ENCODE data around the gene ACOXL.

DNA sequence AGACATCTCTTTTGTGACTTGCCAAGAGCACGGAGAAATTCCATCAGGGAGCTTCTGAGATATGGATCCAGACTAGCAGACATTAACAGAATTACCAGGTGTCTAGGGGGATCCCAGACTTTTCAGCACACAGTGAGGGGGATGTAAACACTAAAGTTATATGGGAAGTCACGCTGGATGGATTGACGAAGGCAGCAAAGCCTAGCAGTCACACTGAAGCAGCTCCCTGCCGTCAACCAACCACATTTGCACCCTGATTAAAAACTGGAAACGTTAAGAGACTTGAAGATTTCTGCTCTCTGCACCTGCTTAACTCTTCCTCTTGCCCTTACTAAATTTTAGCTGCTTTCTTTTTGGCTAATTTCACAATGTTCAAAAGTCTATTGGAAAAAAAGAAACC, 325.9 kb downstream of the ACOXL start:
- TF ChIP-seq, protein P1, sequence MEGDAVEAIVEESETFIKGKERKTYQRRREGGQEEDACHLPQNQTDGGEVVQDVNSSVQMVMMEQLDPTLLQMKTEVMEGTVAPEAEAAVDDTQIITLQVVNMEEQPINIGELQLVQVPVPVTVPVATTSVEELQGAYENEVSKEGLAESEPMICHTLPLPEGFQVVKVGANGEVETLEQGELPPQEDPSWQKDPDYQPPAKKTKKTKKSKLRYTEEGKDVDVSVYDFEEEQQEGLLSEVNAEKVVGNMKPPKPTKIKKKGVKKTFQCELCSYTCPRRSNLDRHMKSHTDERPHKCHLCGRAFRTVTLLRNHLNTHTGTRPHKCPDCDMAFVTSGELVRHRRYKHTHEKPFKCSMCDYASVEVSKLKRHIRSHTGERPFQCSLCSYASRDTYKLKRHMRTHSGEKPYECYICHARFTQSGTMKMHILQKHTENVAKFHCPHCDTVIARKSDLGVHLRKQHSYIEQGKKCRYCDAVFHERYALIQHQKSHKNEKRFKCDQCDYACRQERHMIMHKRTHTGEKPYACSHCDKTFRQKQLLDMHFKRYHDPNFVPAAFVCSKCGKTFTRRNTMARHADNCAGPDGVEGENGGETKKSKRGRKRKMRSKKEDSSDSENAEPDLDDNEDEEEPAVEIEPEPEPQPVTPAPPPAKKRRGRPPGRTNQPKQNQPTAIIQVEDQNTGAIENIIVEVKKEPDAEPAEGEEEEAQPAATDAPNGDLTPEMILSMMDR (conservative IDR thresholded peaks at IDR 0.05 in 1 of 2, IDR thresholded peaks at IDR 0.05 in 1 of 2; ENCODE audit: extremely low read depth in 1 of 2, insufficient read depth in 1 of 2, low read depth in 1 of 2, low read length in 2 of 2), result no peak
- no peak for TF ChIP-seq EZH2 (IDR thresholded peaks at IDR 0.05; ENCODE audit: borderline replicate concordance, low read length)

All from mammary epithelial cell (primary cell).